Panc1 (cell line): ENCODE measurements around the gene ZNF652.

ENCODE experiments used
- TF ChIP-seq, protein P1 (sequence below), 2 experiments: IDR thresholded peaks; 2 replicates each; pipeline ENCODE4 v1.6.1; 2011 to 2012; ENCODE audit warnings: low read depth in 2 of 2, control low read depth in 1 of 2, low read length in 1 of 2, mild to moderate bottlenecking in 1 of 2, moderate library complexity in 1 of 2; ENCODE audit not compliant: insufficient read depth in 1 of 2
- TF ChIP-seq, protein P2 (sequence below): fragments of 450-650 bp; IDR thresholded peaks from 2 replicates; pipeline ENCODE4 v1.5.1; 2017; ENCODE audit warnings: mild to moderate bottlenecking

DNA sequence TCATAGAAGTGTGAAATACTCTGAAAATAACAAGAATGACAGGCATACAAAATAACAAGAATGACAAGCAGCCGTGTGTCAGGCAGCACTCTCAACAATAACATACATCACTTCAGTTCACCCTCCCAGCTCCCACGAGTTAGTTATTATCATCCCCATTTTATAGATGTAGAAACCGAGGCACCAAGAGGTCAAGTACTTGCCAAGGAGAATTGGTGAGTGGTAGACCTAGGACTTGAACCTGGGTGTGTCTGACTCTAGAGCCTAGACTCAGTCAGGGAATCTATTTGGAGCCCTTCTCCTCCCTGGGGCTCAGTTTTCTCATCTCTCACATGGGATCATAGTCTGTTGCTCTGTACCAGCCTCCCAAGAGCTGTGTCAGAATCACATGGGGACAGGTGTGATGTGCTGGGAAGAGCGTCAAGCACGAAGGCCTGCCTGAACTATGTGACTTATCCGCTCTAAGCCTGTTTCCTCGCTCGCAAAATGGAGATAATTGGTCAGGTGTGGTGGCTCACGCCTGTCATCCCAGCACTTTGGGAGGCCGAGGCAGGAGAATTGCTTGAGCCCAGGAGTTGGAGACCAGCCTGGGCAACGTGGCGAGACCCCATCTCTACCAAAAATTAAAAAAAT, 112.0 kb downstream of the ZNF652 start:
- TF ChIP-seq, protein P1, sequence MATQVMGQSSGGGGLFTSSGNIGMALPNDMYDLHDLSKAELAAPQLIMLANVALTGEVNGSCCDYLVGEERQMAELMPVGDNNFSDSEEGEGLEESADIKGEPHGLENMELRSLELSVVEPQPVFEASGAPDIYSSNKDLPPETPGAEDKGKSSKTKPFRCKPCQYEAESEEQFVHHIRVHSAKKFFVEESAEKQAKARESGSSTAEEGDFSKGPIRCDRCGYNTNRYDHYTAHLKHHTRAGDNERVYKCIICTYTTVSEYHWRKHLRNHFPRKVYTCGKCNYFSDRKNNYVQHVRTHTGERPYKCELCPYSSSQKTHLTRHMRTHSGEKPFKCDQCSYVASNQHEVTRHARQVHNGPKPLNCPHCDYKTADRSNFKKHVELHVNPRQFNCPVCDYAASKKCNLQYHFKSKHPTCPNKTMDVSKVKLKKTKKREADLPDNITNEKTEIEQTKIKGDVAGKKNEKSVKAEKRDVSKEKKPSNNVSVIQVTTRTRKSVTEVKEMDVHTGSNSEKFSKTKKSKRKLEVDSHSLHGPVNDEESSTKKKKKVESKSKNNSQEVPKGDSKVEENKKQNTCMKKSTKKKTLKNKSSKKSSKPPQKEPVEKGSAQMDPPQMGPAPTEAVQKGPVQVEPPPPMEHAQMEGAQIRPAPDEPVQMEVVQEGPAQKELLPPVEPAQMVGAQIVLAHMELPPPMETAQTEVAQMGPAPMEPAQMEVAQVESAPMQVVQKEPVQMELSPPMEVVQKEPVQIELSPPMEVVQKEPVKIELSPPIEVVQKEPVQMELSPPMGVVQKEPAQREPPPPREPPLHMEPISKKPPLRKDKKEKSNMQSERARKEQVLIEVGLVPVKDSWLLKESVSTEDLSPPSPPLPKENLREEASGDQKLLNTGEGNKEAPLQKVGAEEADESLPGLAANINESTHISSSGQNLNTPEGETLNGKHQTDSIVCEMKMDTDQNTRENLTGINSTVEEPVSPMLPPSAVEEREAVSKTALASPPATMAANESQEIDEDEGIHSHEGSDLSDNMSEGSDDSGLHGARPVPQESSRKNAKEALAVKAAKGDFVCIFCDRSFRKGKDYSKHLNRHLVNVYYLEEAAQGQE (IDR thresholded peaks at IDR 0.05; ENCODE audit: insufficient read depth in 1 of 2, low read depth in 2 of 2, low read length in 1 of 2), result no peak
- TF ChIP-seq, protein P2, sequence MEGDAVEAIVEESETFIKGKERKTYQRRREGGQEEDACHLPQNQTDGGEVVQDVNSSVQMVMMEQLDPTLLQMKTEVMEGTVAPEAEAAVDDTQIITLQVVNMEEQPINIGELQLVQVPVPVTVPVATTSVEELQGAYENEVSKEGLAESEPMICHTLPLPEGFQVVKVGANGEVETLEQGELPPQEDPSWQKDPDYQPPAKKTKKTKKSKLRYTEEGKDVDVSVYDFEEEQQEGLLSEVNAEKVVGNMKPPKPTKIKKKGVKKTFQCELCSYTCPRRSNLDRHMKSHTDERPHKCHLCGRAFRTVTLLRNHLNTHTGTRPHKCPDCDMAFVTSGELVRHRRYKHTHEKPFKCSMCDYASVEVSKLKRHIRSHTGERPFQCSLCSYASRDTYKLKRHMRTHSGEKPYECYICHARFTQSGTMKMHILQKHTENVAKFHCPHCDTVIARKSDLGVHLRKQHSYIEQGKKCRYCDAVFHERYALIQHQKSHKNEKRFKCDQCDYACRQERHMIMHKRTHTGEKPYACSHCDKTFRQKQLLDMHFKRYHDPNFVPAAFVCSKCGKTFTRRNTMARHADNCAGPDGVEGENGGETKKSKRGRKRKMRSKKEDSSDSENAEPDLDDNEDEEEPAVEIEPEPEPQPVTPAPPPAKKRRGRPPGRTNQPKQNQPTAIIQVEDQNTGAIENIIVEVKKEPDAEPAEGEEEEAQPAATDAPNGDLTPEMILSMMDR, result no peak
